Osteoblast (primary cell): ENCODE measurements around the gene C20orf204. TPM values are rescaled to one million over a fixed set of nuclear protein-coding genes. Genes with fewer than 3 reads are reported as not detected.
"Not testable (repeated sequence)": the region's sequence is repeated elsewhere in the genome, so short reads cannot be mapped to it uniquely, and the experiment has no call there.

ENCODE experiments used
- DNase-seq: peaks from one replicate; pipeline ENCODE4 v3.0.0; 2011; ENCODE audit warnings: low spot score, mixed read lengths; ENCODE audit not compliant: insufficient read length; ENCODE audit errors: missing footprints
- H2AFZ ChIP-seq: 2 replicates; pipeline ENCODE4 v1.6.0; 2011; ENCODE audit warnings: mild to moderate bottlenecking, low read length
- H3K27ac ChIP-seq: 2 replicates; pipeline ENCODE4 v1.5.1; 2011; ENCODE audit warnings: mild to moderate bottlenecking, low read depth, low read length, moderate library complexity
- H3K27me3 ChIP-seq: 2 replicates; pipeline ENCODE4 v1.6.0; 2012; ENCODE audit warnings: mild to moderate bottlenecking, control low read depth, inconsistent platforms, low read length, moderate library complexity; ENCODE audit not compliant: insufficient read depth
- H3K36me3 ChIP-seq: 2 replicates; pipeline ENCODE4 v1.5.1; 2011; ENCODE audit warnings: mild to moderate bottlenecking, low read length, control low read depth, moderate library complexity; ENCODE audit not compliant: insufficient read depth
- H3K4me1 ChIP-seq: 2 replicates; pipeline ENCODE4 v1.5.1; 2011; ENCODE audit warnings: mild to moderate bottlenecking, low read length, control low read depth, moderate library complexity; ENCODE audit not compliant: insufficient read depth
- H3K4me2 ChIP-seq: 2 replicates; pipeline ENCODE4 v1.6.0; 2011; ENCODE audit warnings: mild to moderate bottlenecking, low read length; ENCODE audit not compliant: insufficient read depth
- H3K4me3 ChIP-seq: fragments of 200-600 bp; sonication (generic); 3 replicates; pipeline ENCODE4 v1.5.1; 2012; ENCODE audit warnings: mild to moderate bottlenecking, low read length, inconsistent platforms; ENCODE audit not compliant: insufficient read depth
- H3K79me2 ChIP-seq: 2 replicates; pipeline ENCODE4 v1.6.0; 2012; ENCODE audit warnings: mild to moderate bottlenecking, low read length, control low read depth, inconsistent platforms; ENCODE audit not compliant: insufficient read depth
- H3K9me3 ChIP-seq: 2 replicates; pipeline ENCODE4 v1.5.1; 2011; ENCODE audit warnings: low read depth, low read length, control low read depth
- H4K20me1 ChIP-seq: 2 replicates; pipeline ENCODE4 v1.6.0; 2012; ENCODE audit warnings: mild to moderate bottlenecking, low read length, control low read depth; ENCODE audit not compliant: insufficient read depth
- CTCF ChIP-seq: IDR thresholded peaks from 2 replicates; pipeline ENCODE4 v1.5.1; 2011; ENCODE audit warnings: mild to moderate bottlenecking, low read depth, low read length, moderate library complexity; ENCODE audit errors: extremely low read depth
- total RNA-seq: library from RNA; depleted of rRNA; stranded (reverse); fragments of >200 nt; gene quantifications from 2 replicates; pipeline ENCODE4 v1.2.3, GENCODE V29; 2012

C20orf204 gene
- total RNA-seq, 1 donor, result 1.1 TPM

- peaks cover 40% of the 10 kb centered on the region for H3K27me3 ChIP-seq
- no peak overlapping the region for H3K27ac ChIP-seq
- DNase-seq, result peak; percentile 98
- no peak overlapping the region for H2AFZ ChIP-seq
- H3K79me2 ChIP-seq, result no peaks in the 10 kb centered on the region
- peak overlapping the region; percentile 61 for H3K4me2 ChIP-seq
- TF ChIP-seq CTCF, result peak; percentile 17
- H3K9me3 ChIP-seq, result no peaks in the 10 kb centered on the region
- no peaks in the 10 kb centered on the region for H3K36me3 ChIP-seq
- peak overlapping the region; percentile 52 for H3K4me3 ChIP-seq
- H3K4me1 ChIP-seq, result peaks cover 11% of the 10 kb centered on the region
- peaks cover 4% of the 10 kb centered on the region for H4K20me1 ChIP-seq
These were observed 47.4 kb downstream of the C20orf204 start for GRCh38 chr20:64083378-64083803.

- H3K36me3 ChIP-seq, result no peaks in the 10 kb centered on the region
- no peak within 1 kb of the TSS for H3K27ac ChIP-seq
- peaks cover 40% of the 10 kb centered on the region for H3K27me3 ChIP-seq
- H3K4me1 ChIP-seq, result peaks cover 5% of the 10 kb centered on the region
- peak; percentile 92 for DNase-seq
- no peaks in the 10 kb centered on the region for H3K9me3 ChIP-seq
- no peak for TF ChIP-seq CTCF
- H4K20me1 ChIP-seq, result no peaks in the 10 kb centered on the region
- peak within 1 kb of the TSS; percentile 52 for H3K4me3 ChIP-seq
- no peak within 1 kb of the TSS for H2AFZ ChIP-seq
- H3K4me2 ChIP-seq, result peak within 1 kb of the TSS; percentile 61
- H3K79me2 ChIP-seq, result no peaks in the 10 kb centered on the region
These were observed 48.1 kb downstream of the C20orf204 start, which contains the start of gene LKAAEAR1 for GRCh38 chr20:64083804-64084684. TSS of gene LKAAEAR1 (minus strand) at chr20:64084398. CDS start at chr20:64084219, 179 bp downstream.

- Histone ChIP-seq H2AFZ (no peak overlapping the region), H3K79me2 (no peaks in the 10 kb centered on the region), H3K27ac (no peak overlapping the region), H3K4me1 (no peaks in the 10 kb centered on the region), H3K4me3 (no peak overlapping the region), H3K9me3 (no peaks in the 10 kb centered on the region), H4K20me1 (no peaks in the 10 kb centered on the region), H3K27me3 (peaks cover 40% of the 10 kb centered on the region), H3K4me2 (no peak overlapping the region), H3K36me3 (no peaks in the 10 kb centered on the region)
- no peak for TF ChIP-seq CTCF
- no peak for DNase-seq
These were observed 48.7 kb downstream of the C20orf204 start for GRCh38 chr20:64084685-64085152.

- Histone ChIP-seq H3K27me3 (peaks cover 40% of the 10 kb centered on the region), H3K27ac (no peak overlapping the region), H2AFZ (no peak overlapping the region), H3K79me2 (no peaks in the 10 kb centered on the region), H3K9me3 (no peaks in the 10 kb centered on the region), H3K4me3 (no peak overlapping the region), H3K36me3 (no peaks in the 10 kb centered on the region), H3K4me2 (no peak overlapping the region), H3K4me1 (no peaks in the 10 kb centered on the region), H4K20me1 (no peaks in the 10 kb centered on the region)
- no peak for DNase-seq
- TF ChIP-seq CTCF, result no peak
These were observed 50.8 kb downstream of the C20orf204 start for GRCh38 chr20:64086801-64087200.

- not testable (repeated sequence) for H3K9me3 ChIP-seq, DNase-seq, H3K36me3 ChIP-seq, H3K4me3 ChIP-seq, H3K4me2 ChIP-seq, H3K79me2 ChIP-seq, H3K4me1 ChIP-seq, H4K20me1 ChIP-seq, H2AFZ ChIP-seq, H3K27ac ChIP-seq
- peaks cover 35% of the 10 kb centered on the region for H3K27me3 ChIP-seq
These were observed 51.3 kb downstream of the C20orf204 start for GRCh38 chr20:64087226-64087825.

- not testable (repeated sequence) for H4K20me1 ChIP-seq, H3K79me2 ChIP-seq, H3K27ac ChIP-seq, H3K36me3 ChIP-seq, H3K4me2 ChIP-seq, H3K4me1 ChIP-seq, H3K4me3 ChIP-seq, DNase-seq, H2AFZ ChIP-seq, H3K9me3 ChIP-seq
- peaks cover 30% of the 10 kb centered on the region for H3K27me3 ChIP-seq
These were observed 52.6 kb downstream of the C20orf204 start for GRCh38 chr20:64088586-64088985.
